ENCODE results near the gene TMEM266.

Gene TMEM266

DNA sequence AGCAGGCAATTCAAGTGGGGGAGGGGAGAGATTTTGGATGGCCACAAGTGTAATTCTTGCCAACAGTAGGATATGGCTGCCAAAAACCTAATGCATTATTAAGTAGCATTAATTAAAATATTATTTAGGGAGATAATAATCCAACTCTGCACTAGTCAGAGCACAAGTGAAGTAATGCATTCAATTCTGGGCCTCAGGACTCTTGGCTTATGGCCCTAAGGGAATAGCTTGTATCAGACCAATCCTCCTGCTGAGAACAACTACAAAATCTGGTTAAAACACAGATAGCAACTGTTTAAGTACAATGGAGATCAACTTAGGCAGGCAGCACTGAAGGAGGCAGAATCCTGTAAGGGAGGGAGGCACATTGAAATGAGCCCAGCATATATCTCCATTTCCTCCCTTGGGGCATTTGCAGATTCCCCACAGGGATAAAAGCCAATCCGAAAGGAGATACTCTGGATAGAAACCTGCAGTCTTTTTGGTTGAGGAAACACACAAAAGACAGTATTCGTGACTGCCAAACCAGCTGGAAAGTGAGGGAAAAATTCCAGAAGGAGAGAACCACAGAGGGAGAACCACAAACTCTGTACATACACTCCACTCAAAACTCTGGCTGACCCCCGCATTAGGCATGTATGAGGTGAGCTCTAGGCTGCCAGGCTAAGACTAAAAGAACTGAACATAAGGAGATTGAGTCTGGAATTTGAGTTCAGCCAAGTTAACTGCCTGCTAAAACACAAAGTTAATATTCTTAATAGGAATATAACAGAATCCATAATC lies 194.1 kb downstream of the TMEM266 start:
- ChIA-PET POLR2A (no interaction called here), CTCF (interaction anchor here (1.2 kb wide), 1 partner anchor 18 kb away, joined by 4 read pairs; no protein-coding TSS in a partner anchor)
- H3K27ac ChIP-seq (ENCODE audit: insufficient read depth in 1 of 2, low read depth in 1 of 2, low read length in 2 of 2, poor library complexity in 1 of 2, severe bottlenecking in 2 of 2) = no peak overlapping the region
- no peak for DNase-seq
- WGBS (ENCODE audit: insufficient coverage) = no CpG with 5 or more reads among the region's 3 CpGs
- H3K36me3 ChIP-seq (ENCODE audit: control insufficient read depth in 4 of 4, insufficient read depth in 4 of 4, low read length in 3 of 4) = peaks cover 11 to 33% (median 20%) of the 10 kb centered on the region in 4 experiments
- H3K27me3 ChIP-seq (replicated peaks in 2 of 5; ENCODE audit: control insufficient read depth in 4 of 5, insufficient read depth in 5 of 5, low read length in 4 of 5) = no peaks in the 10 kb centered on the region
- peaks cover 3 to 24% (median 6%) of the 10 kb centered on the region in 5 experiments for H3K9me3 ChIP-seq (ENCODE audit: control extremely low read depth in 1 of 5, control insufficient read depth in 4 of 5, insufficient read depth in 2 of 5, low read depth in 1 of 5, low read length in 4 of 5)
- H3K4me1 ChIP-seq (ENCODE audit: control extremely low read depth in 1 of 4, control insufficient read depth in 4 of 4, insufficient read depth in 4 of 4, low read length in 3 of 4) = no peaks in the 10 kb centered on the region
- H3K4me3 ChIP-seq (ENCODE audit: control insufficient read depth in 1 of 7, extremely low read depth in 1 of 7, insufficient read depth in 4 of 7, low read depth in 2 of 7, low read length in 6 of 7) = no peak overlapping the region
